GM21619 (cell line): ENCODE measurements around the gene TFDP2.
"Not testable (repeated sequence)": the region's sequence is repeated elsewhere in the genome, so short reads cannot be mapped to it uniquely, and the experiment has no call there.

Experiments used
- ATAC-seq: cut with Tn5 transposase; IDR thresholded peaks from one replicate; pipeline ENCODE4 v1.9.1; 2021; ENCODE audit not compliant: unreplicated experiment

TFDP2 gene

DNA sequence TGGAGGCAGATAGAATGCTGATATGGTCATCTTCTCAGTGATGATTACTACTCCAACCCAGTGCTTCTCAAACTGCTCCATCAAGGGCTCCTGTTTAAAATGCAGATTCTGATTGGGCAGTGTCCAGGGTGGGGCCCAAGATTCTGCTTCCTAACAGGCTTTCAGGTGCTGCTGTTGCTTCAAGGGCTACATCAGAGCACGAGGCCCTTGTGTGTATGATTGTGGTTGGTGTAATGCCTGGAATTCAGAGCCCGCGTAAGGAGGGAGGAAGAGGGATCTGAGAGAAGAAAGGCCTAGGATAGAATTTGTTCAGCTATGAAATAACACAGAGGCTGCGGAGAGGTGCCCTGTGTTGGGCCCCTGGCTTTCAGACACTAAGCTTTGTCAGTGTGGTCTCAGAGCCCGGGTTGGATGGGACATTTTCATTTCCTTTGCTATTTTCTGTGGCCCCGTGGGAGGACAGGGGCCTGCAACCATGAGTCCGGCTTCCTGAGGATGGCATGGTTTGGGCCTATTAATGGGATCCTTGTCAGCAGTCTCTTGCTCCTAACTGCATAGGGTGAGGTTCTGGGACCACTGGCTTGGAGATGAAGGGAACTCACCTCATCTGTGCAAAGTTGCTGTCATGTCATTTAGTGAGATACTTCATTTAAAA lies 219.9 kb downstream of the TFDP2 start:
- ATAC-seq = no peak

DNA sequence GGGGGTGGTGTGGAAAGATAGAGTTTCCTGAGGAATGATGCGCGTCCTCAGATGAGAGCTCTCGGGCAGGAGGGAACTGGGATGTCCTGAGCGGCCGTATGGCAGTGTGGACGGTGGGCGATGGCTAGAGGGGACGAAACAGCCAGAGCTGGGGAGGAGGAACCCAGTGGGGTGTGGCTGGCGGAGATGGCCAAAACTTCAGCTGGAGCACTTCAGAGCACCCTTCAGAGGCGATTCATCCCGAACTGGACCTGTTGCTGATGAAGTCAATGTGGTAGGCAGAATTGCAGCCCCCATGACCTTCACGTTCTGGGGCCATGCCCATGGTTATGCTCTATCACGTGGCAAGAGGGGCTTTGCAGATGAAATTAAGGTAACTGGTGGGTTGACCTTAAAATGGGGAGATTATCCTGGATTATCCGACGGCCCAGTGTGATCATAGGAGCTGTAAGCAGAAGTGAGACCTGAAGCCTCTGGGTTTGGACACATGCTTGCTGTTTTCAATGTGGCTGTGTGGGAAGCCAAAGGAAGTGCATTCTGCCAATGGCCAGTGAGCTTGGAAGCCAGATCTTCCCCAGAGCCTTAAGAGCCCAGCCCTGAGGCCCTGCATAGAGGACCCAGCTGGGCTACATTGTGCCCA lies 220.6 kb downstream of the TFDP2 start:
- ATAC-seq = no peak

DNA sequence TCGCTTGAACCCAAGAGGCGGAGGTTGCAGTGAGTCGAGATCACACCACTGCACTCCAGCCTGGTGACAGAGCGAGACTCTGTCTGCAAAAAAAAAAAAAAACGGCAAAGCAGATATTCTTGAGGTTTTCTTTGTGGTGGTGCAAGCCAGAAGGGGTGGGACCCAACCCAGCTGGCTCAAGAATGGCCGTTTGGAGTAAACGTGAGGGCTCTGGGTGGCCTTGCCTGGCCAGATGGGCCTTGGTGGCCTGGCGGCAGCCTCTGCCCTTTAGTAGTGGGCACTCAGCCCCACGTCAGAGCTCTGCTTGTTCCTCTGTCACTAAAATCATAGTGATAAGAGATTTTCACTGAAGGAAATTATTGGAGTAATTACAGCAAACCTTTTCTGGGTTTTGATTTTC lies 222.4 kb downstream of the TFDP2 start:
- ATAC-seq = no peak

DNA sequence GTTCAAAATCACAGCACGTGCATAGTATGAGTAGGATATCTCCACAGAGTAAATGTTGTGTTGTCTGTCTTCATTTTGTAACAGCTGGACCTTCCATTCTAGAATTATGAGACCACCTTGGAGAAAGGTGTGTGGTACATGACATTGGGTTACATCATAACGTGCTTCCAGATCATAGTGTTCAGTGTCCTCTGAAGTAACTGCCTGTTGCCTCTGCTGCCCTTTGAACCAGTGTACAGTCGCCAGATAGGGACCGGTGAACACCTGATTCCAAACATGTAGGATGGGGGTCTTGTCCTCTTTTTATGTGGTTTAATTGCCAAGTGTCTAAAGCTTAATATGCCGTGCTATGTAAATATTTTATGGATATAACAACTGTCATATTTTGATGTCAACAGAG lies 223.7 kb downstream of the TFDP2 start:
- not testable (repeated sequence) for ATAC-seq

DNA sequence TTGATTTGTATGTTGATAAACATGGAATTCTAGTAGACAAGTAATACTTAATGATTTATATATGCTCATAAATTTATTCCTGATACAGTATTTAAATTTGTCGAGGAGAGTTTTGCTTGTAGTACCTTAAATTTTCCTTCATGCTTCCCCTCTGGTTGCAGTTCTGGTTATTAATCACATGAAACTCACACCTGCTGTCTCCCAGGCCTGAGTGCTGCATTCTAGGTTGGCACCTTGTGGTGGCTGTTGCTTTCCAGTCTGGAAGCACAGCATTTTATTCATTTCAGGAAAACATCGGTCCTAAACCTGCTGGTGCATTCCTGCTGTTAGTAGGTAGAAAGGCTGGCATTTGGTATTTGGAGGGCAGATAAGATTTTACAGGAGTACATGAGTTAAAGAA lies 228.0 kb downstream of the TFDP2 start:
- no peak for ATAC-seq

DNA sequence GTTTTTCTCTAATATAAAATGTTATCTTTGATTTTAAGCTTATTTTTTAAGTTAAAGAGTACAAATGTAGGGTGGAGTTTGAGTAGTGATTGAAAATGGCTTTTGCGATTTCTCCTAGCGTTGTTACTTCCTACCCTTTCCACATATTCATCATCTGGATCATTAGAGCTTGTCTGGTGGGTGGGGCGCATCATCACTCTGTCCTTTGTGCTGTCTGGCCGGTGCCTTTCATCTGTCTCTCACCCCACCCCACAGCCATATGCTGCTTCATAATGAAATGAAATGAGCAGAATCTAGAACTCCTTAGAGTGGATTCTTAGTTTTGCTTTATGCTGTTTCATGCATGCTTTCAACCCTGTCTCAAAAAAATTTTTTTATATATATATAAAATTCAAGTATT lies 228.6 kb downstream of the TFDP2 start:
- ATAC-seq = no peak

DNA sequence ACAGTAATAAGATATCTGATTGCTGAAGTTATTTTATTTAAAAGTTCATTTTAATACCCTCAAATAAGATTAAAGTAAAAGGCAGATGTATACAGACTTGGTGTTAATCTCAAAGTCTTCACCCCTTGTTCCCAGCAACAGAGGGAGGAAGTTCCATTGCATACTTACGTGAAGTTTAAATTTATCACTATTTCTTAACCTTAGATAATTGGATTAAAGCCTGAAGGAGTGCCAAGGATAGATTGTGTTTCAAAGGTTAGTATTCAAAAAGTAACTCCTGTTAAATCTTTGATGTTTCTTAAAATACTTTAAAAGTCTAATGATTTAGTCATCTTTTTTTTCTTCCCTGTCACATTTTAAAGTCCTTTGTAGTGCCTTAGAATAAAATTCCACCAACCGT lies 233.6 kb downstream of the TFDP2 start:
- no peak for ATAC-seq

DNA sequence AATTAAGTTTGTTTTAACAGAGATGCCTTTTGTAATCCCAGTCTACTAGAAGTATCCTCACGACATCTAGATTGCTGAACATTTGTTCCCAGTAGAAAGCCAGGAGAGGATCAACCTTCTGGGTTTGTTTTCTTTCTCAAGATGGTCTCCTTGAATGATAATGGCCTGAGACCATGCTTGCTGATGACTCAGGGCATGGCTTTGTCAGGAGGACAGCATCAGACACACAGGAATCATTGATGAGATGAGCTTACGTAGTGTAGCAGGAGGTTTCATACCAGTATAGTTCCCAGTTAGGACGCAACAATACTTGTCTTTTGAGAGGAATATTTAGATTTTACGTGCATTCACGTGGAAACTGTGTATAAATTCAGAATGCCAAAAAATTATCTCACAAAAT lies 234.3 kb downstream of the TFDP2 start:
- no peak for ATAC-seq

DNA sequence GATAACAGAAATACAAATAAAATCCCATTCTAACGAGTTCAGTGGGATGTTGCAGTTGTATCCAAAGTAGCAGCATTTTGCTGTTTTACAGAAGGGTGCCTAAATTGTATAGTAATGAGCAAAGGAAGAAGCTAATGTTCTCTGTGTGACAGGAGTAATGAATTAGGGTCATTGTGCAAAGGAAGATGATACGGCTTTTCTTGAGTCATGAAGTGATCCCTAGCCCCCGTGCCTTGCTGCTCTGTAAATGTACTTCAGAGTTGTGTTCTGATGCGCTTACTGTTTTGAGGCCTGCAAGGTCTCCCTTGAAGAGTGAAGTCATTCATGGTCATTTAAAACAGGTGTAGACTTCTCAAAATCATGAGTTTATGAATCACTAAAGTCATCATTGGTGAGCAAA lies 235.0 kb downstream of the TFDP2 start:
- ATAC-seq = no peak

DNA sequence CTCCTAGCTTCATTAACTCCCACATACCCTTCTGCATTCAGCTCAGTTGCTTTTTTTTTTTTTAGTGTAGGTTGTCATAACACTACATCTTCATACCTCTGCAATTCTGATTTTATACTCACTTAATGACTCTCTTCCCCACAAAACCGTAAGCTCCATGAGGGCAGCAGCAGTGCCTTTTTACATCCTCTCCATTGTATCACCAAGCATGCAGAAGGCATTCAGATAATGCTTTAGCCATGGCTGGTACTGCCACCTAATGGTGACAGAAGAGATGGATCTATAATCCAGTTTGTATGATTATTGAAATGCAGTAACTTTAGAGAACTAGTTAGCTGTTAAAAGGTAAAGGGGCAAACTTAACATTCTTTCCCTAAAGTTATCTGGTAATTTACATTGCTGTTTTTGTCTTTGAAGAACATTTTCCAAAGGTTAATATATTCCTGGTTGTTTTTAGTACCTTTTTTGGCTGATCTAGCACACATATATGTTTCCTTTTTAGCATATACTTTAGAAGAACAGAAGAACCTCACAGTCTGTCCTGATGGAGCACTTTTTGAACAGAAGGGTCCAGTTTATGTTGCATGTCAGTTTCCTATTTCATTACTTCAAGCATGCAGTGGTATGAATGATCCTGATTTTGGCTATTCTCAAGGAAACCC lies 236.1 kb downstream of the TFDP2 start:
- ATAC-seq = peak; percentile 58

DNA sequence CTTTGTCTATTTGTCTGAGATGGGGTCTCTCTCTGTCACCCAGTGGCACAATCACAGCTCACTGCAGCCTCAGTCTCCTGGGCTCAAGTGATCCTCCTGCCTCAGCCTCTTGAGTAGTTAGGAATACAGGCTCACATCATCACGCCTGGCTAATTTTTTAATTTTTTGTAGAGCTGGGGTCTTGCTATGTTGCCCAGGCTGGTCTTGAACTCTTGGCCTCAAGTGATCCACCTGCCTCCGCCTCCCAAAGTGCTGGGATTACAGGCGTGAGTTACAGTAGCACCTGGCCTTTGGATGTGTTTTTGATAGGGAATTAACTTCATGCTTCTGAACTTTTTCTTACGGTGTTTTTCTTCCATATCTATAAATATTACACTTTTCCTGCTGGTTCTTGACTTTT lies 239.4 kb downstream of the TFDP2 start:
- not testable (repeated sequence) for ATAC-seq

DNA sequence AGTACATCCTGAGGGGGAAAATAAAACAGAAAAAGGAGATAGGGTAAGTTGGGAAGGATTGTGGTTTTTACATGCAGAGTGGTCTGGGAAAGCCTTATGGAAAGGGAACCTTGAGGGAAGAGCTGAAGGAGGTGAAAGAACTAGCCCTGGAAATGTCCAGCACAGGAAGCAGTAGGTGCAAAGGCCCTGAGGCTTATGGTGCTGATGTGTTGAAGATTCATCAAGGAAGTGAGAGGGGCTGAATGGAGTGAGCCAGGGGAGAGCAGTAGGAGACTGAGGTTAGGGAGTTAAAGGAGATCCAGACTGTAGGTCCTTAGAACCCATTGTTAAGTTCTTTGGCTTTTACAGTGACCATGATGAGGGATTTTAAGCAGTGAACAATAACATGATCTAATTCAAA lies 239.9 kb downstream of the TFDP2 start:
- ATAC-seq = no peak

DNA sequence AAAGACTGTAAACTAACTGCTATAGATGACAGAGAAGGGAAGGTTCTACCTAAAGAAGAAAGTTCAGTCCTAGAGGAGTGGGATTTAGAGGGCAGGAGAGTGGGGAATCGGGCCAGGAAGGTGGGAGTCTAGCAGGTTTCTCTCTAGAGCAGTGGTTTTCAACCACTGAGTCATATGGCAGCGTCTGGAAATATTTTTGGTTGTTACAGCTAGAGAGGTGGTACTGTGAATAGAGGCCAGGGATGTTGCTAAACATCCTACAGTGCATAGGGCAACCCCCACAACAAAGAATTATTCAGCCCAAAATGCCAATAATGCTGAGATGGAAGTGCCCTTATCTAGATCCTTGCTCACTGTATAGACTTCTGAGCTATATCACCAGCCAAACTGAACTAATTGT lies 244.2 kb downstream of the TFDP2 start:
- ATAC-seq = no peak

DNA sequence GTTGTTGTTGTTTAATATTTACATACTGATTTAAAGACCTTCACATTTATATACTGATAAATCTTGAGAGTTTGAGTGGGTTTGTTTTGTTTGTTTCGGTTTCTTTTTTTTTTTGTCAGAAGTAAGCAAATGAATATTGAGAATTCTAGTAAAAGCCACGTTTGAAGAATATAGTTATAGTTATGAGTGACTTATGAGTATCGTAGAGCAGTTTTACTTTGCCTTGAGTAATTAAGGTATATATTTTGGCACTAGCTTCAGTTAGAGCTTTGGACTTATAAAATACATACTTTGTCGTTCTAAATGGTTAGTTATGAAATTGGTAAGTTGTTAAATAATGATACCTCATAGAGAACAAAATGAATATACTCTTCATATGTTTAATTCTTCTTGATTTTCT lies 245.1 kb downstream of the TFDP2 start:
- no peak for ATAC-seq

DNA sequence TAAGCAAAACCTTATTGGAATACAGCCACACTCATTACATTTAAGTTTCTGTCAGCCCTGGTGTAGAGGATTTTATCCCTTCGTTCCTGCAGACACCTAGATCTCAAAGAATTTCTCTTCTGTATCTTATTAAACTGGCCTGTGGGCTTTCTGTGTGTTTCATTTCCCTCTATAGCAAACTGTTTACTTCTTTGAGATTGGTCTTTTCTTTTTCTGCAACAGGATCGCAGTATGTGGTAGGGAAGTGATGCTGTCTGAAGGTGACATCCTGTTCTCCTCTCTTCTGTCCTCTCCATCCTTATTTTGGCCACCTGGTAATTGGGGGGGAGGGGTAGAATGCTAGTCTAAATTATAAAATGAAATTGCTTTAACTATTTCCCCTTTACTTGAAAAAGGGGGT lies 247.4 kb downstream of the TFDP2 start:
- ATAC-seq = no peak

DNA sequence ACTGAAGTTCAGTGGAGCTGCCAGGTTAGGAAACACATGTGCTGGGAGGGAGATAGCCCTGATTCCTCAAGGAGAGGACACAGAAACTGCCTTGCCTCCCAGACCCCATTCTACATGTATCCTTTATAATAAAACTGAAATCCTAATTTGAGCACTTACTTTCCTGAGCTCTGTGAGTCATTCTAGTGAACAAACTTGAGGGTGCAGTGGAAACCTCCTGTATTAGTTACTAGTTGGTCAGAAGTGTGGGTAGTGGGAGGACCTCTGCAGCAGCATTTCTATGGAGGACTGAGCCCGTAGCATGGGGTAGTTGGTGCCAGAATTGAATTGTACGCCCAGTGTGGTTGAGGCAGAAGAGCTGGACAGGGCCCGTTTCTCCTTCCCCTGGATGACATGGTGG lies 249.0 kb downstream of the TFDP2 start:
- ATAC-seq = no peak

DNA sequence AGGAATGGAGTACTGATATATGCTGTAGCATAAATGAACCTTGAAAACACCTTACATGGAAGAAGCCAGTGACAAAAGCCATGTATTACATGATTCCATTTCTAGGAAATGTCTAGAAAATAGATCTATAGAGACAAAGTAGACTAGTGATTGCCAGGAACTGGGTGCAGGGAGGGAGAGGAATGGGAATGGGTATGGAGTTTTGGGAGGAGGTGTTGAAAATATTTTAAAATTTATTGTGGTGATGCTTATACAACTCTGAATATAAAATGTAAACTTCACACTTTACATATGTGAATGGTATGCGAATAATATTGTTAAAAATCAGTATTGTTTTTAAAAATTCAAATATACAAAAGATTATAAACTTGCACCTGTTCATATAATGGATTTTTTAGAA lies 250.4 kb downstream of the TFDP2 start:
- no peak for ATAC-seq

DNA sequence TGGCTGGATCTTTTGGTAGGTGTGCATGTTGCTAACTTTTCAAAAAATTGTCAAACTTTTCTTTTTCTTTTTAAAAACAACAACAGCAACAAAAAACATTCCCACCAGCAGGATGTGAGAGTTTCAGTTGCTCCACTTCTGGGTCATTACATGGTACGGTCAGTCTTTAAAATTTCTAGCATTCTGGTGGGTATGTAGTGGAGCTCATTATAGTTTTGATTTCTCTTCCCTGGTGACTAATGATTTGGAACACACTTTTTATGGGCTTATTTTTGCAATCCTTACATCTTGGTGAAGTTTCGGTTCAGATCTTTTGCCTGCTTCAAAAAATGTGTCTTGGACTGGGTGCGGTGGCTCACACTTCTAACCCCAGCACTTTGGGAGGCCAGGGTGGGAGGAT lies 253.6 kb downstream of the TFDP2 start:
- ATAC-seq = no peak

DNA sequence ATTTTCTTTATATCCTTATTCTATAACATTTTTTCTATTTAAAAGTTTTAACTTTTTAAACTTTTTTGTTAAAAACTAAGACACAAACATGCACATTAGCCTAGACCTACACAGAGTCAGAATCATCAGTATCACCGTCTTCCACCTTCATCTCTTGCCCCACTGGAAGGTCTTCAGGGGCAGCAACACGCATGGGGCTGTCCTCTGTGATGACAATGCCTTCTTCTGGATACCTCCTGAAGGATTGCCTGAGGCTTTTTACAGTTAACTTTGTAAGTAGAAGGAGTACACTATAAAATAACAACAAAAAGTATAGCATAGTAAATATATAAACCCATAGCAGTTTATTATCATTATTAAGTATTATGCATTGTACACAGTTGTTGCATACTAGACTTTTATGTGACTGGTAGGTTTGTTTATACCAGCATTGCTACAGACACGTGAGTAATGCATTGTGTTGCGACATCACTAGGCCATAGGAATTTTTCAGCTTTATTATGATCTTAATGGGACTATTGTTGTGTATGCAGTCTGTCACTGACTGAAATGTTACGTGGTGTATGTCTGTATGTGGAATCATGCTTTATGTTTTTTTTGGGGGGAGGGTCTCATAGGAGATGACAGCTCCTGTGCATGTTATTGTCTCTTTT lies 254.7 kb downstream of the TFDP2 start:
- ATAC-seq = no peak
